ENCODE measurements around the gene CHMP1A. TPM values are rescaled to one million over a fixed set of nuclear protein-coding genes. Genes with fewer than 3 reads are reported as not detected.

Gene CHMP1A
- total RNA-seq, 4 donors from 2014 or later, result 71.8 to 125 (median 86.6) TPM

DNA sequence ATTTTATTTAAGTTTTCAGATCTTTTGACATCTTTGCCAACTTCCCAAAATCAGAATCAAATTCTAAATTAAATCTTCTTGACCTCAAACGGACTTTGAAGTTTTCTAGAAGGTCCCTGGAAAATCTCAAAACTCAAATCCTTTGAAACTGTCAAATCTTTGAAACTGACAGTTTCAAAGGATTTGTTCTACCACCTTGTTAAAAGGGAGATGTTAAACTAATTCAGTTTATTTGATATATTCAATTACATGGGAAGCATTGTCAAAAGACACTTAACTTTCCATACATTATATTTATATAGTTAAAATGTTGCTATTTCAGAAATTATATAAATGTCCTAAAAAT is 47.4 kb downstream of the CHMP1A start:
- no peak for TF ChIP-seq CTCF (IDR thresholded peaks at IDR 0.05)
- Histone ChIP-seq H3K27me3 (peaks cover 7% of the 10 kb centered on the region), H3K4me3 (no peak overlapping the region), H3K9me3 (no peaks in the 10 kb centered on the region), H3K27ac (no peak overlapping the region), H3K36me3 (no peaks in the 10 kb centered on the region), H3K4me1 (peaks cover 5% of the 10 kb centered on the region)
- WGBS, result 83% methylated on average over 1 of the region's 1 CpG
- no peak for DNase-seq (ENCODE audit: low spot score in 2 of 2)

- no peak for DNase-seq (ENCODE audit: low spot score in 2 of 2)
- Histone ChIP-seq H3K27ac (no peak overlapping the region), H3K36me3 (no peaks in the 10 kb centered on the region), H3K27me3 (peaks cover 9% of the 10 kb centered on the region), H3K9me3 (no peaks in the 10 kb centered on the region), H3K4me1 (peaks cover 7% of the 10 kb centered on the region), H3K4me3 (no peak overlapping the region)
- 83% methylated on average over 28 of the region's 32 CpGs for WGBS
- no peak for TF ChIP-seq POLR2A (IDR thresholded peaks at IDR 0.05)
- TF ChIP-seq CTCF (IDR thresholded peaks at IDR 0.05), result no peak
- TF ChIP-seq POLR2AphosphoS5 (IDR thresholded peaks at IDR 0.05), result no peak
- no peak for TF ChIP-seq EP300 (IDR thresholded peaks at IDR 0.05)
Measured at GRCh38 chr16:89607937-89608740, 49.4 kb downstream of the CHMP1A start.

DNA sequence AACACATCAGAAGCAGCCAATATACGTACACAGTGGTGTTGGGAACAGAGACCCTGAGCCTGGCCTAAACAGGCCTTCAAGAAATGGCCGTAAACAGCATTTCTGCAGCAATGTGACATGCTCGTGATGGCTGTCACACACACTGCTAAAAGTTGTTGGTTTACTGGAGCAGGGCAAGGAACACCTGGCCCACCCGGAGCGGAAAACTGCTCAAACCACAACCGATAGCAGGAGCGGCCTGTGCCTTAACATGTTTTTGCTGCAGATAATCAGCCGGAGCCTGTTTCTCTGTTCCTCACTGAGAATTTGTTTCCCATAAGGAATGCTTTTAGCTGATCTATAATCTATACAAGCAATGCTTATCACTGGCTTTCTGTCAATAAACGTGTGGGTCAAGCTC is 50.1 kb downstream of the CHMP1A start:
- Histone ChIP-seq H3K4me1 (peaks cover 14% of the 10 kb centered on the region), H3K9me3 (no peaks in the 10 kb centered on the region), H3K27me3 (peaks cover 11% of the 10 kb centered on the region), H3K4me3 (no peak overlapping the region), H3K27ac (no peak overlapping the region), H3K36me3 (no peaks in the 10 kb centered on the region)
- TF ChIP-seq EP300 (IDR thresholded peaks at IDR 0.05) (no peak), POLR2A (IDR thresholded peaks at IDR 0.05) (no peak), POLR2AphosphoS5 (IDR thresholded peaks at IDR 0.05) (no peak), CTCF (IDR thresholded peaks at IDR 0.05) (no peak)
- 84% methylated on average over 8 of the region's 9 CpGs for WGBS
- no peak for DNase-seq (ENCODE audit: low spot score in 2 of 2)

DNA sequence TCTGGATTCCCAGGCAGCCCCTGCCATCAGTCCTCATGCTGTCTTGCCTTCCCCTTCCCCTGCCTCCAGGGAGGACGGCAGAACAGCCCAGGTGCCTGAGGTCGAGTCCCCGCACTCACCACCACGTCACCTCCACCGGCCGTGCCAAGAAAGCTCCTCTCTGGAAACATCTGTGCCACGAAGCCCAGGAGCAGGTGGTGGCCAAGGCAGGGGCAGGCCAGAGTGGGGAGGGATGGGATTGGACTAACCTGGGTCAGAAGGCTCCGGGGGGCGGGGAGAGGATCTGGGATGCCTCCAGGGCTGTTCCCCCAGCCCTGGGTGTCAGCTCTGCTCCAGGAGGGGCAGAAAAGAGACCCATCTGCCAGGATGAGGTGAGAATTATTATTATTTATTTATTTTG is 51.5 kb downstream of the CHMP1A start:
- DNase-seq (ENCODE audit: low spot score in 2 of 2), result no peak
- TF ChIP-seq POLR2A (IDR thresholded peaks at IDR 0.05) (no peak), EP300 (IDR thresholded peaks at IDR 0.05) (no peak), CTCF (IDR thresholded peaks at IDR 0.05) (no peak), POLR2AphosphoS5 (IDR thresholded peaks at IDR 0.05) (no peak)
- H3K4me3 ChIP-seq, result no peak overlapping the region
- H3K36me3 ChIP-seq, result no peaks in the 10 kb centered on the region
- H3K9me3 ChIP-seq, result no peaks in the 10 kb centered on the region
- H3K27me3 ChIP-seq, result peaks cover 11% of the 10 kb centered on the region
- peaks cover 22% of the 10 kb centered on the region for H3K4me1 ChIP-seq
- no peak overlapping the region for H3K27ac ChIP-seq
- WGBS, result 65% methylated on average over 9 of the region's 9 CpGs

DNA sequence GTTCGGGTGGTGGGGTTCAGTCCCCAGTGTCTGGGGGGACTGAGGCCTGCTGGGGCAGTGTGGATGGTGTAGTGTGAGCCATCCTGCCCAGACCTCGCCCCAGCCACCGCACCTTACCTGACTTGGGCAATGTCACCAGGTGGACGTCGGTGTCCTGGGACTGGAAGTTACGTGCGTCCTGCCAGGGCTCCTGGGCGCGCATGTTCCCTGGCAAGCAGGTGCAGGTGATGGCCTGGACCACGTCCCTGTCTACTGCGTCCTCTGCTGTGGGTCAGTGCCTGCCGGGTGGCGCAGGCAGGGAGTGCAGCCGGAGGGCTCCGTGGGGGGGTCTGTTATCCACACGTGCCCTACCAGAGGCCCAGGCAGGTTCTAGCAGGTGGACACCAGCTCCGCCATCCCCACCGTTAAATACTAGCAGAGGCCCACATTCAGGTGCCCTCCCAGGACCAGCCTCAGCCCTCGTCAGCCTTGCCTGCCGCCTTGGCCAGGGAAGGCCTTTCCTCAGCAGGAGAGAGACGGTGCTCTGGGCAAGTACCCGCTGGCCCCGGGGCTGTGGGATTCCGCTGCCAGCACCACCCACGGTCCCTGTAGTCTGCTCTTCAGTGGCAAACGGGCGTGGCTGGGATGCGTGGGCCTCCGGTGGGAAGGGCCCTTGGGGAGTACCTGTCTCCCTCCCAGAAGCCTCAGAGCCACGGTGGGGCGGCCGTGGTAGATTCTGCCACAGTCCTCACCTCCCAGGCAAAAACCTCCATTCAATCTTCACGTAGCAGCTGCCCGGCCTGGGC is 52.1 kb downstream of the CHMP1A start:
- no peak for DNase-seq (ENCODE audit: low spot score in 2 of 2)
- Histone ChIP-seq H3K36me3 (no peaks in the 10 kb centered on the region), H3K4me3 (no peak overlapping the region), H3K9me3 (no peaks in the 10 kb centered on the region), H3K27me3 (peaks cover 11% of the 10 kb centered on the region), H3K4me1 (peaks cover 22% of the 10 kb centered on the region), H3K27ac (no peak overlapping the region)
- TF ChIP-seq POLR2AphosphoS5 (IDR thresholded peaks at IDR 0.05), result no peak
- TF ChIP-seq CTCF (IDR thresholded peaks at IDR 0.05), result no peak
- WGBS, result no CpG with 5 or more reads among the region's 34 CpGs

All from suprapubic skin (tissue), 4 donors.